HG03432 (cell line): ENCODE data around the gene SYNE1.
"Not testable (repeated sequence)": the region's sequence is repeated elsewhere in the genome, so short reads cannot be mapped to it uniquely, and the experiment has no call there.

Experiments used
- ATAC-seq: cut with Tn5 transposase; IDR thresholded peaks from one replicate; pipeline ENCODE4 v1.9.1; 2021; ENCODE audit warnings: mild to moderate bottlenecking, moderate library complexity; ENCODE audit not compliant: unreplicated experiment

The SYNE1 gene

GRCh38 chr6:152631376-152631775 is 5.8 kb downstream of the SYNE1 start:
- no peak for ATAC-seq

- no peak for ATAC-seq
Observed at GRCh38 chr6:152630832-152631231, 6.3 kb downstream of the SYNE1 start.

DNA sequence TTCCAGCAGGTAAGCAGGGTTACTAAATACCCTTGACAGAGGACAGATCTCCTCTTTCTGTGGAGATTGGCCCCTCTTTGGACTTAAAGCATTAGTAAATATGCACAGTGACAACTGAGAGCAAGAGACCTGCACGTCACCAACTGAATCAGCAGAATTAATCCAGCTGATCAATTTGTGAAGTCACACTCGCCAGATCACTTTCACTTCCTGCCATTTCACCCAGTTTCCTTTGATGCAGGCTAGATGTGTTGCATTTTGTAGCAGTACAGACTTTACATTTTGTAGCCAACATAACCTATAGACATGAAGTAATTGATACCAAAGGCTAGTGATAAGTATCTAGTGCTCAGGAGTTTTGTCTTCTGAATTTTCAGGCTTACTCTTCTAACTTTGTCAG is 11.9 kb downstream of the SYNE1 start:
- ATAC-seq, result no peak

GRCh38 chr6:152614776-152615175 is 22.4 kb downstream of the SYNE1 start:
- ATAC-seq, result not testable (repeated sequence)

DNA sequence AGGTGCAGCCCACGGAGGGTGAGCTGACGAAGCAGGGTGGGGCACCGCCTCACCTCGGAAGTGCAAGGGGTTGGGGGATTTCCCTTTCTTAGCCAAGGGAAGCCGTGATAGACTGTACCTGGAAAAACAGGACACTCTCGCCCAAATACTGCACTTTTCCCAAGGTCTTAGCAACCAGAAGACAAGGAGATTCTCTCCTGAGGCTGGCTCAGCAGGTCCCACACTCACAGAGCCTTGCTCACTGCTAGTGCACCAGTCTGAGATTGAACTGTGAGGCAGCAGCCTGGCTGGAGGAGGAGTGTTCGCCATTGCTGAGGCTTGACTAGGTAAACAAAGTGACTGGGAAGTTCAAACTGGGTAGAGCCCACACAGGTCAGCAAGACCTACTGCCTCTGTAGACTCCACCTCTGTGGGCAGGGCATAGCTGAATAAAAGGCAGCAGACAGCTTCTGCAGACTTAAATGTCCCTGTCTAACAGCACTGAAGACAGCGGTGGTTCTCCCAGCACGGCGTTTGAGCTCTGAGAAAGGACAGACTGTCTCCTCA is 28.0 kb downstream of the SYNE1 start:
- ATAC-seq, result no peak

- ATAC-seq, result no peak
Observed at GRCh38 chr6:152605941-152606340, 31.2 kb downstream of the SYNE1 start.

- ATAC-seq, result no peak
Observed at GRCh38 chr6:152605342-152605741, 31.8 kb downstream of the SYNE1 start.

GRCh38 chr6:152603911-152604310 is 33.3 kb downstream of the SYNE1 start:
- no peak for ATAC-seq

DNA sequence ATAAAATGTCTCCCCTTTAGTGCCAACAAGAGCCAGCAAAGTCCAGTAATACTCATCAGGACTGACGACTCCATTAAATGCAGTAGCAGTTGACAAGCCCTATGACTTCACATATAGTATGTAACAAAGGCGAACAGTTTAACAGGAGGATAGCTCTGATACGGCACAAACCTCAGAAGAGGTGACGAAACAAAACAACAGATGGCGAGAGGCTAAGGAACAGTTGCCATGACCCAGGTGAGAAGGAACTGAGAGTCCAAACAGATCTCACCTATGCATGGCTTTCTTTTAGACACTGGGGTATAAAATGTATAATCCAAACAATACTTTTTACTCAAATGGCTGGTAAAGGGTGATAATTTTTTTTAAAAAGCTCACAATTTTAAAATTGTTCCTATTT is 37.1 kb downstream of the SYNE1 start:
- ATAC-seq, result no peak

DNA sequence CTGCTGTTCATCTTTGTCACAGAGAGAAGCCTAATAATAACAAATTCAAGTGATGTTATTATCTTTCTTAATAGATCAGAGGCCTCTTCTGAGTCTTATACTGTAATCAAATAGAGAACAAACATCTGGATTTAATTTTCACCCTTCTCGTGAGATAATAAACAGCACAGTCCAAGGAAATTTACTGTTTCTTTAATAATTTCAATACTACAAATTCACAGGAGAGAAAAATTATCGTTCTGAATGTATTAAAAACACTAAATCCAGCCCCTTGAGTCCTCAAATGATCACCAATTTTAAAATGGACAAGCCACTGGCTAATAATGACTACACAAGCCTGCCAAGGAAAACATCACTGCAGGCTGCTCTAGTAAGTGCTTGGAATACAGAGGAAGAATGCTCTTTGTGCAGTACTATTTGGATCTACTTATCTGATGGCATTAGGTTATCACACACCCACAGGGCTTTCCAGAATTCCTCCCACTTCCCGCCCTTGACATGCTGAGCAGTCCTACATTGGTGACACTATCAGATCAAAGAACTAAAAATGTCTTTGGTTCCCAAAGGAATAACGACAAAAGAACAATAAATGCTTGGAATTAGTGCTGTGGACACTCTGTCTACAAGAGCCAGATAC is 38.1 kb downstream of the SYNE1 start:
- ATAC-seq, result no peak

- ATAC-seq, result no peak
Observed at GRCh38 chr6:152598421-152598820, 38.7 kb downstream of the SYNE1 start.

GRCh38 chr6:152596726-152597125 is 40.4 kb downstream of the SYNE1 start:
- no peak for ATAC-seq

DNA sequence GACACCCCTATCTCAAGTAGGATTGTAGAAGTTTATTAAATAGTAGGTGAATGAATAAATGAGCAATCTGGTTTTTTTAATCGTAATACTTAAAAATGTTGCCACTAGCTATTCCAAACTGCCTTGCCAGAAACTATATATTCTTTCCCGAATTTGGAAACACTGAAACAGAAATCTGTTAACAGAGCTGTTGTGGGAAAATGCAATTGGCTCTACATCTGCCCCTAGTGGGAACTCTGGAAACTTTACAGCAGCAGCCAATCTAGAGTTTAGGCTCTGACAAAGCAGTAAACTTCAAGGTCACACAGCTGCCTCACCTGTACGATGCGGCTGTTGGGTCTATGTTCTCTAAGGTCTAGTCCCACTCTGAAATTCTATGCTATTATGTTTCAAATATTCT is 41.7 kb downstream of the SYNE1 start:
- peak; percentile 52 for ATAC-seq

GRCh38 chr6:152594701-152595100 is 42.5 kb downstream of the SYNE1 start:
- no peak for ATAC-seq

GRCh38 chr6:152588456-152588855 is 48.7 kb downstream of the SYNE1 start:
- ATAC-seq, result no peak

DNA sequence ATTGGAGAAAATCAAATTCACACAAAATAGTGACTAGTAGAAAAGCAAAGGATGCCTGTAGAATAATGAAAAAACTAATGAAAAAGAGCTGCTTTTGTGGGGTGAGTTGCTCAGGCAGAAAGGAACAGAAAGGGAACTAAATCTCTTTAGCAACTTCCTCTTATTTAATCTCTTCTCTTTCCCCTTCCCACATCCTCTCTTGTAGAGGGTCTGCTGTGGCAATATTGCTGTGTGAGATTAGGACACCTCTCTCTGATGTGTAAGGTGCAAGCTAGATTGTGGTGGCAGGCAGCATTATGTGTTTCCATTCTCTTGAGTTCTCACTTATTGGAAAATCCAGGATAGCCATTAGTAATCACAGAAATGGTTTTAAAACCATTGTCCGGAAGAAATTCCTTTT is 49.7 kb downstream of the SYNE1 start:
- no peak for ATAC-seq

- no peak for ATAC-seq
Observed at GRCh38 chr6:152585236-152585635, 51.9 kb downstream of the SYNE1 start.

GRCh38 chr6:152583888-152584287 is 53.3 kb downstream of the SYNE1 start:
- ATAC-seq, result no peak

DNA sequence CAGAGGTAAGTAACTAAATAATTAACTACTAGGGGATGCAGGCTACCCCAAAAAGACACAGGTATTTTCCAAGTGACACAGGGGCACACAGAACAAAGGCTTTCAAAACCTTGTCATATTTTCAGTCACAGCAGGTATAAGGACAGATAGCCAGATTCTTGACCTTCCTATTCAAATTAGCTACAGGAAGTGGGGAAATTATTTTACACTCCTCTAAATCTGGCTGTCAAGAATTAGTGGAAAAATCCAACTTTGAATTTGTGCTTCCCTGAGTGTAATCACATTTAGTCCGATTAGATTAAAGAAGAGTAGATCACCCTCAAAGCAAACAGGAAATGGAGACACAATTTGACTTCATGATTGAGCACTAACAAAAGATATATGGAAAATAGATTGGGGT is 60.6 kb downstream of the SYNE1 start:
- ATAC-seq, result no peak

GRCh38 chr6:152575621-152576150 is 61.5 kb downstream of the SYNE1 start:
- no peak for ATAC-seq

- ATAC-seq, result no peak
Observed at GRCh38 chr6:152575161-152575560, 62.0 kb downstream of the SYNE1 start.

- ATAC-seq, result no peak
Observed at GRCh38 chr6:152573762-152574161, 63.4 kb downstream of the SYNE1 start.
